Peyer's patch (tissue), 4 donors: ENCODE results near the gene COMMD1.

ENCODE experiments used
- CTCF ChIP-seq, 6 experiments: fragments of 450-650 bp in 4 of 6; fragments of 200-600 bp in 2 of 6; sonication (generic) in 1 of 6; IDR thresholded peaks; one replicate each; pipeline ENCODE4 v1.5.1; 2017 to 2019; ENCODE audit warnings: antibody characterized with exemption in 6 of 6, mild to moderate bottlenecking in 3 of 6, moderate library complexity in 1 of 6
- POLR2A ChIP-seq, 2 donors: fragments of 450-650 bp; IDR thresholded peaks; one replicate each; pipeline ENCODE4 v1.5.1; 2017; ENCODE audit warnings: antibody characterized with exemption in 2 of 2, mild to moderate bottlenecking in 2 of 2, moderate library complexity in 2 of 2

- TF ChIP-seq CTCF (IDR thresholded peaks at IDR 0.05) (no peak), POLR2A (IDR thresholded peaks at IDR 0.05) (no peak)
Observed at GRCh38 chr2:62142054-62142453, 236.6 kb downstream of the COMMD1 start.
